Thymus (tissue), 11 donors: ENCODE results near the gene RALGPS1. TPM values are rescaled to one million over a fixed set of nuclear protein-coding genes. Genes with fewer than 3 reads are reported as not detected.

Experiments used
- DNase-seq, 9 donors: peaks; one replicate each; pipeline ENCODE4 v3.0.0-alpha.2; 2013; ENCODE audit warnings: low spot score in 9 of 9, low read depth in 6 of 9, missing footprints in 1 of 9
- H3K27ac ChIP-seq, 2 donors: one replicate each; pipeline ENCODE4 v1.5.1; 2013; ENCODE audit warnings: control low read depth in 1 of 2, low read depth in 1 of 2, low read length in 1 of 2, mild to moderate bottlenecking in 1 of 2, moderate library complexity in 1 of 2
- H3K27me3 ChIP-seq, 2 donors: one replicate each; pipeline ENCODE4 v1.5.1; 2013; ENCODE audit warnings: low read length in 1 of 2; ENCODE audit not compliant: control insufficient read depth in 2 of 2, insufficient read depth in 1 of 2
- H3K36me3 ChIP-seq, 2 donors: one replicate each; pipeline ENCODE4 v1.5.1; 2013; ENCODE audit warnings: low read length in 1 of 2, mild to moderate bottlenecking in 1 of 2, moderate library complexity in 1 of 2; ENCODE audit not compliant: control insufficient read depth in 2 of 2, insufficient read depth in 2 of 2
- H3K4me1 ChIP-seq, 2 donors: one replicate each; pipeline ENCODE4 v1.5.1; 2013; ENCODE audit warnings: low read length in 2 of 2; ENCODE audit not compliant: control insufficient read depth in 2 of 2, insufficient read depth in 2 of 2
- H3K4me3 ChIP-seq, 2 donors: one replicate each; pipeline ENCODE4 v1.5.1; 2013; ENCODE audit warnings: low read length in 2 of 2, control low read depth in 1 of 2, mild to moderate bottlenecking in 1 of 2
- H3K9me3 ChIP-seq, 2 donors: one replicate each; pipeline ENCODE4 v1.5.1; 2013; ENCODE audit warnings: low read length in 1 of 2, mild to moderate bottlenecking in 1 of 2; ENCODE audit not compliant: control insufficient read depth in 2 of 2, insufficient read depth in 1 of 2
- WGBS: extraction: QIAGEN DNeasy Blood & Tissue Kit; methylation state at CpG from one replicate; pipeline ENCODE4 v1.1.7; 2013; 5-methylcytosine and 5-hydroxymethylcytosine counted together
- polyA plus RNA-seq: library from polyadenylated mRNA; stranded (reverse); fragments of 200-250 nt; gene quantifications from one replicate; pipeline ENCODE4 v1.2.3, GENCODE V29; 2013
- total RNA-seq: library from RNA; stranded (reverse); fragments of 120-200 nt; gene quantifications from one replicate; pipeline ENCODE4 v1.2.4, GENCODE V29; 2013
- donor health status: healthy.

The RALGPS1 gene
- total and polyA plus RNA-seq, 2 donors, result 3.6 to 8.5 TPM

- no peak overlapping the region for H3K27ac ChIP-seq
Observed at GRCh38 chr9:127223266-127223665, 308.7 kb downstream of the RALGPS1 start.

GRCh38 chr9:127223810-127224177, 309.2 kb downstream of the RALGPS1 start:
- no peak overlapping the region for H3K27ac ChIP-seq
- no peak overlapping the region for H3K4me3 ChIP-seq
- 53% methylated on average over 8 of the region's 8 CpGs for WGBS

More at GRCh38 chr9:127223266-127223665, 308.7 kb downstream of the RALGPS1 start:
- peaks cover 34 to 50% of the 10 kb centered on the region in 2 donors for H3K27me3 ChIP-seq
- WGBS, result 86% methylated on average over 4 of the region's 4 CpGs
- H3K4me3 ChIP-seq, result no peak overlapping the region
- peaks cover 0 to 3% of the 10 kb centered on the region in 2 donors for H3K36me3 ChIP-seq
- H3K9me3 ChIP-seq, result peaks cover 3 to 5% of the 10 kb centered on the region in 2 donors
- DNase-seq, result no peak
- peaks cover 11 to 22% of the 10 kb centered on the region in 2 donors for H3K4me1 ChIP-seq

GRCh38 chr9:127224178-127224882, 309.7 kb downstream of the RALGPS1 start:
- Histone ChIP-seq H3K27ac (peak overlapping the region; percentile 26 to 51), H3K27me3 (peaks cover 34 to 52% of the 10 kb centered on the region in 2 donors), H3K4me1 (peaks cover 11 to 22% of the 10 kb centered on the region in 2 donors), H3K4me3 (peak overlapping the region; percentile 46 to 60), H3K9me3 (peaks cover 3 to 5% of the 10 kb centered on the region in 2 donors), H3K36me3 (peaks cover 0 to 3% of the 10 kb centered on the region in 2 donors)
- 3% methylated on average over 56 of the region's 56 CpGs for WGBS
- peak; percentile 50 to 91 (median 81) for DNase-seq

More at GRCh38 chr9:127223810-127224177, 309.2 kb downstream of the RALGPS1 start:
- Histone ChIP-seq H3K36me3 (peaks cover 0 to 3% of the 10 kb centered on the region in 2 donors), H3K27me3 (peaks cover 34 to 50% of the 10 kb centered on the region in 2 donors), H3K9me3 (peaks cover 3 to 5% of the 10 kb centered on the region in 2 donors), H3K4me1 (peaks cover 11 to 22% of the 10 kb centered on the region in 2 donors)
- DNase-seq, result no peak

- WGBS, result 2% methylated on average over 106 of the region's 106 CpGs
- H3K27ac ChIP-seq, result no peak overlapping the region
Observed at GRCh38 chr9:127224883-127225739, 310.5 kb downstream of the RALGPS1 start.

GRCh38 chr9:127225801-127226625, 311.4 kb downstream of the RALGPS1 start:
- WGBS, result 37% methylated on average over 42 of the region's 42 CpGs
- H3K27me3 ChIP-seq, result peaks cover 34 to 56% of the 10 kb centered on the region in 2 donors
- no peak for DNase-seq

More at GRCh38 chr9:127224883-127225739, 310.5 kb downstream of the RALGPS1 start:
- Histone ChIP-seq H3K4me3 (peak overlapping the region; percentile 46 to 60), H3K9me3 (peaks cover 3 to 5% of the 10 kb centered on the region in 2 donors), H3K4me1 (peaks cover 11 to 22% of the 10 kb centered on the region in 2 donors), H3K27me3 (peaks cover 34 to 54% of the 10 kb centered on the region in 2 donors), H3K36me3 (no peaks in the 10 kb centered on the region)
- peak; percentile 51 to 93 (median 86) for DNase-seq

GRCh38 chr9:127229691-127230417, 315.3 kb downstream of the RALGPS1 start:
- DNase-seq, result no peak
- no peak overlapping the region for H3K4me3 ChIP-seq
- H3K27me3 ChIP-seq, result peaks cover 17 to 38% of the 10 kb centered on the region in 2 donors
- H3K27ac ChIP-seq, result no peak overlapping the region
- H3K9me3 ChIP-seq, result peaks cover 0 to 2% of the 10 kb centered on the region in 2 donors
- H3K4me1 ChIP-seq, result peaks cover 5 to 6% of the 10 kb centered on the region in 2 donors
- H3K36me3 ChIP-seq, result no peaks in the 10 kb centered on the region
- WGBS, result 93% methylated on average over 4 of the region's 4 CpGs

More at GRCh38 chr9:127225801-127226625, 311.4 kb downstream of the RALGPS1 start:
- peaks cover 3 to 5% of the 10 kb centered on the region in 2 donors for H3K9me3 ChIP-seq
- peak overlapping the region in 1 of 2 donors; percentile 60 for H3K4me3 ChIP-seq
- H3K27ac ChIP-seq, result no peak overlapping the region
- H3K4me1 ChIP-seq, result peaks cover 11 to 22% of the 10 kb centered on the region in 2 donors
- no peaks in the 10 kb centered on the region for H3K36me3 ChIP-seq

- no peak for DNase-seq
- no peak overlapping the region for H3K4me3 ChIP-seq
- H3K27me3 ChIP-seq, result peaks cover 2 to 23% of the 10 kb centered on the region in 2 donors
- H3K27ac ChIP-seq, result no peak overlapping the region
- H3K9me3 ChIP-seq, result no peaks in the 10 kb centered on the region
- H3K36me3 ChIP-seq, result no peaks in the 10 kb centered on the region
- no peaks in the 10 kb centered on the region for H3K4me1 ChIP-seq
- over 99% methylated on average over 3 of the region's 3 CpGs for WGBS
Observed at GRCh38 chr9:127231666-127232065, 317.1 kb downstream of the RALGPS1 start.
